GM12878 (cell line): ENCODE results near the gene PROCA1. TPM values are rescaled to one million over a fixed set of nuclear protein-coding genes. Genes with fewer than 3 reads are reported as not detected.
"Not testable (repeated sequence)": the region's sequence is repeated elsewhere in the genome, so short reads cannot be mapped to it uniquely, and the experiment has no call there.

ENCODE experiments used
- ATAC-seq: fragments of 200-7000 bp; cut with Tn5 transposase; 3 replicates; pipeline ENCODE4 v1.9.1; 2020; ENCODE audit warnings: mild to moderate bottlenecking, moderate library complexity
- BruUV-seq: library from RNA; stranded (reverse); fragments of 400-500 nt; replicated peaks from 2 replicates; lab custom pipeline; 2021; lab: Mats Ljungman, UMichigan
- CTCF ChIA-PET: fragments of 300-600 bp; sonication (Branson Sonifier 250); formaldehyde crosslinking; extraction: SDS; loops from one replicate; lab custom pipeline; 2021; ENCODE audit warnings: inconsistent platforms; lab: Yijun Ruan, JAX
- POLR2A ChIA-PET: fragments of 350-600 bp; formaldehyde crosslinking; extraction: SDS; loops from one replicate; lab custom pipeline; 2021; ENCODE audit warnings: inconsistent platforms; lab: Charles Lee
- RAD21 ChIA-PET: fragments of 300-600 bp; sonication (Branson Sonifier 250); formaldehyde crosslinking; loops from one replicate; lab custom pipeline; 2023; ENCODE audit warnings: antibody characterized with exemption; ENCODE audit not compliant: unreplicated experiment; lab: Charles Lee
- SMC1A ChIA-PET: fragments of 300-600 bp; sonication (Branson Sonifier 250); formaldehyde crosslinking; loops from one replicate; lab custom pipeline; 2023; ENCODE audit not compliant: unreplicated experiment, uncharacterized antibody; lab: Charles Lee
- DNase-seq: peaks from one replicate; pipeline ENCODE4 v3.0.0-alpha.2; 2011; ENCODE audit warnings: low read depth, low spot score
- FAIRE-seq: peaks from 3 replicates; lab custom pipeline; 2011; peaks lifted over from hg19 to GRCh38; lab: Jason Lieb, UNC
- H2AFZ ChIP-seq: 2 replicates; pipeline ENCODE4 v1.6.0; 2011; ENCODE audit warnings: low read depth, low read length, control low read depth; ENCODE audit not compliant: control insufficient read depth
- H3K27ac ChIP-seq: 2 replicates; pipeline ENCODE4 v1.5.1; 2011; ENCODE audit warnings: control low read depth; ENCODE audit not compliant: control insufficient read depth, insufficient read depth
- H3K27me3 ChIP-seq, 2 experiments: replicated peaks in 1 of 2; 2 replicates each; pipeline versions ENCODE4 v1.6.0 to v1.6.1; 2011; ENCODE audit warnings: low read length in 1 of 2; ENCODE audit not compliant: control insufficient read depth in 2 of 2, insufficient read depth in 2 of 2
- H3K36me3 ChIP-seq, 2 experiments: 2 replicates each; pipeline ENCODE4 v1.5.1; 2011; ENCODE audit warnings: low read length in 1 of 2; ENCODE audit not compliant: control insufficient read depth in 2 of 2, insufficient read depth in 2 of 2
- H3K4me1 ChIP-seq: 2 replicates; pipeline ENCODE4 v1.6.1; 2011; ENCODE audit warnings: mild to moderate bottlenecking, low read length, moderate library complexity, mixed read lengths; ENCODE audit not compliant: control insufficient read depth, insufficient read depth
- H3K4me2 ChIP-seq: 2 replicates; pipeline ENCODE4 v1.6.0; 2011; ENCODE audit warnings: control low read depth; ENCODE audit not compliant: control insufficient read depth, insufficient read depth
- H3K4me3 ChIP-seq: fragments of 200-600 bp; sonication (generic); 2 replicates; pipeline ENCODE4 v1.5.1; 2016
- H3K79me2 ChIP-seq: 2 replicates; pipeline ENCODE4 v1.6.0; 2011; ENCODE audit warnings: low read length; ENCODE audit not compliant: control insufficient read depth, insufficient read depth
- H3K9ac ChIP-seq: 2 replicates; pipeline ENCODE4 v1.8.0; 2011; ENCODE audit warnings: low read length, control low read depth, mixed read lengths; ENCODE audit not compliant: control insufficient read depth, insufficient read depth
- H3K9me3 ChIP-seq: replicated peaks from 3 replicates; pipeline ENCODE4 v1.5.1; 2011; ENCODE audit warnings: mild to moderate bottlenecking, low read length; ENCODE audit not compliant: control insufficient read depth, insufficient read depth
- H4K20me1 ChIP-seq: 2 replicates; pipeline ENCODE4 v1.6.0; 2011; ENCODE audit not compliant: control insufficient read depth, insufficient read depth
- CBFB ChIP-seq: IDR thresholded peaks from 2 replicates; pipeline ENCODE4 v1.6.1; 2016; ENCODE audit warnings: antibody characterized with exemption, low read depth
- HDAC6 ChIP-seq: fragments of 200-600 bp; sonication (generic); IDR thresholded peaks from one replicate; pipeline ENCODE4 v1.8.0; 2017; ENCODE audit warnings: antibody characterized with exemption; ENCODE audit not compliant: unreplicated experiment
- SP1 ChIP-seq: IDR thresholded peaks from one replicate; pipeline ENCODE4 v1.6.1; 2011; ENCODE audit warnings: low read depth, low read length
- WGBS: methylation state at CpG from one replicate; pipeline ENCODE4 v1.1.6; 2016; ENCODE audit warnings: low lambda C conversion rate; ENCODE audit not compliant: insufficient replicate concordance, insufficient coverage; ENCODE audit errors: missing lambda C conversion rate; 5-methylcytosine and 5-hydroxymethylcytosine counted together
- in situ Hi-C: fragments of 300-500 bp; cut with MboI; formaldehyde crosslinking; loops from 9 replicates; pipeline ENCODE4 v1.14.3; 2018; ENCODE audit warnings: mixed read lengths
- intact Hi-C: fragments of 100-400 bp; cut with micrococcal nuclease; formaldehyde crosslinking; loops from one replicate; pipeline ENCODE4 v1.14.2; 2022; ENCODE audit not compliant: unreplicated experiment
- polyA plus RNA-seq, 11 experiments: library from polyadenylated mRNA; depleted of rRNA in 4 of 11; unstranded in 6 of 11; stranded (reverse) in 5 of 11; fragments of >200 nt; fragmentation: Nextera tagmentation in 4 of 11; fragmentation: Illumina TruSeq in 1 of 11; extraction: Ambion mirVana in 4 of 11; extraction: Trizol in 1 of 11; gene quantifications; 1 replicate in 1 of 11; 2 replicates in 10 of 11; pipeline versions ENCODE4 v1.2.1 to v1.2.3, GENCODE V29; 2011 to 2016; ENCODE audit warnings: inconsistent platforms in 2 of 11, missing spikeins in 2 of 11, low read depth in 1 of 11
- total RNA-seq, 4 experiments: library from RNA; depleted of rRNA in 3 of 4; stranded (reverse); fragments of >200 nt in 3 of 4; fragmentation: Illumina TruSeq in 1 of 4; extraction: Trizol in 1 of 4; gene quantifications; 2 replicates each; pipeline versions ENCODE4 v1.2.1 to v1.2.3, GENCODE V29; 2013 to 2021
- TF ChIP-seq, protein P1 (sequence below): fragments of 450-650 bp; IDR thresholded peaks from 2 replicates; pipeline ENCODE4 v1.6.1; 2018; ENCODE audit warnings: mild to moderate bottlenecking, low read depth, moderate library complexity; ENCODE audit not compliant: partially characterized antibody

PROCA1 gene
- total and polyA plus RNA-seq, 10 of the 15 experiments (the other 5 are each of a cell fraction or from before 2014, with no cell fraction given): 0.35 to 4.8 (median 1.4) TPM

GRCh38 chr17:28661635-28662526 is 49.8 kb downstream of the PROCA1 start, which contains the start of the genes SDF2 and SUPT6H (continued):
- TF ChIP-seq HDAC6: no peak
- TF ChIP-seq, protein P1, sequence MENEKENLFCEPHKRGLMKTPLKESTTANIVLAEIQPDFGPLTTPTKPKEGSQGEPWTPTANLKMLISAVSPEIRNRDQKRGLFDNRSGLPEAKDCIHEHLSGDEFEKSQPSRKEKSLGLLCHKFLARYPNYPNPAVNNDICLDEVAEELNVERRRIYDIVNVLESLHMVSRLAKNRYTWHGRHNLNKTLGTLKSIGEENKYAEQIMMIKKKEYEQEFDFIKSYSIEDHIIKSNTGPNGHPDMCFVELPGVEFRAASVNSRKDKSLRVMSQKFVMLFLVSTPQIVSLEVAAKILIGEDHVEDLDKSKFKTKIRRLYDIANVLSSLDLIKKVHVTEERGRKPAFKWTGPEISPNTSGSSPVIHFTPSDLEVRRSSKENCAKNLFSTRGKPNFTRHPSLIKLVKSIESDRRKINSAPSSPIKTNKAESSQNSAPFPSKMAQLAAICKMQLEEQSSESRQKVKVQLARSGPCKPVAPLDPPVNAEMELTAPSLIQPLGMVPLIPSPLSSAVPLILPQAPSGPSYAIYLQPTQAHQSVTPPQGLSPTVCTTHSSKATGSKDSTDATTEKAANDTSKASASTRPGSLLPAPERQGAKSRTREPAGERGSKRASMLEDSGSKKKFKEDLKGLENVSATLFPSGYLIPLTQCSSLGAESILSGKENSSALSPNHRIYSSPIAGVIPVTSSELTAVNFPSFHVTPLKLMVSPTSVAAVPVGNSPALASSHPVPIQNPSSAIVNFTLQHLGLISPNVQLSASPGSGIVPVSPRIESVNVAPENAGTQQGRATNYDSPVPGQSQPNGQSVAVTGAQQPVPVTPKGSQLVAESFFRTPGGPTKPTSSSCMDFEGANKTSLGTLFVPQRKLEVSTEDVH: peak; percentile 90
- peak; percentile 59 for TF ChIP-seq CBFB
- peak; percentile 1 for TF ChIP-seq SP1

GRCh38 chr17:28659497-28659881 is 52.2 kb downstream of the PROCA1 start:
- intact Hi-C loops, FAIRE-seq, H3K27ac ChIP-seq, H3K4me2 ChIP-seq, SMC1A ChIA-PET, H4K20me1 ChIP-seq, H3K9me3 ChIP-seq, H3K9ac ChIP-seq, H3K4me3 ChIP-seq, BruUV-seq, H2AFZ ChIP-seq, H3K4me1 ChIP-seq, CTCF ChIA-PET, RAD21 ChIA-PET, ATAC-seq, H3K27me3 ChIP-seq, in situ Hi-C loops, DNase-seq, H3K36me3 ChIP-seq: not testable (repeated sequence)
- POLR2A ChIA-PET: interaction anchor here (4.9 kb wide), 1 partner anchor 15 kb away, joined by 46 read pairs; the partner anchor contains the start of gene BLTP2
- H3K79me2 ChIP-seq: peaks cover 45% of the 10 kb centered on the region
- 98% methylated on average over 23 of the region's 23 CpGs for WGBS

DNA sequence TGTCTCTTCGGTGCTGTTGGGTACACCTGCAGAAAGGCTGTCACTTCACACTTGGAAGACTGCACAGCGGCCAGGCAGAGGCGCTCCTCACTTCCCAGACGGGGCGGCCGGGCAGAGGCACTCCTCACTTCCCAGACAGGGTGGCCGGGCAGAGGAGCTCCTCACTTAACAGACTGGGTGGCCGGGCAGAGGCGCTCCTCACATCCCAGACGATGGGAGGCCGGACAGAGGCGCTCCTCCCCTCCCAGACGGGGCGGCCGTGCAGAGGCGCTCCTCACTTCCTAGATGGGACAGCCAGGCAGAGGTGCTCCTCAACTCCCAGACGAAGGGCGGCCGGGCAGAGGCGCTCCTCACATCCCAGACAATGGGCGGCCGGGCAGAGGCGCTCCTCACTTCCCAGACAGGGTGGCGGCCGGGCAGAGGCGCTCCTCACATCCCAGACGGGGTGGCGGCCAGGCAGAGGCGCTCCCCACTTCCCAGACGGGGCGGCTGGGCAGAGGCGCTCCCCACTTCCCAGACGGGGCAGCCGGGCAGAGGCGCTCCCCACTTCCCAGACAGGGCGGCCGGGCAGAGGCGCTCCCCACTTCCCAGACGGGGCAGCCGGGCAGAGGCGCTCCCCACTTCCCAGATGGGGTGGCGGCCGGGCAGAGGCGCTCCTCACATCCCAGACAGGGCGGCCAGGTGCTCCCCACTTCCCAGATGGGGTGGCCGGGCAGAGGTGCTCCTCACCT is 52.8 kb downstream of the PROCA1 start:
- FAIRE-seq, ATAC-seq, SMC1A ChIA-PET, BruUV-seq, H3K27ac ChIP-seq, H3K27me3 ChIP-seq, H3K36me3 ChIP-seq, H3K4me3 ChIP-seq, H4K20me1 ChIP-seq, H3K9me3 ChIP-seq, H3K4me1 ChIP-seq, DNase-seq, RAD21 ChIA-PET, H2AFZ ChIP-seq, CTCF ChIA-PET, POLR2A ChIA-PET, in situ Hi-C loops, intact Hi-C loops, H3K4me2 ChIP-seq, H3K9ac ChIP-seq: not testable (repeated sequence)
- peaks cover 40% of the 10 kb centered on the region for H3K79me2 ChIP-seq
- WGBS: 97% methylated on average over 45 of the region's 46 CpGs
